HG03378 (cell line): Measurements from ENCODE around the gene ADORA3.

Source experiments
- ATAC-seq: cut with Tn5 transposase; IDR thresholded peaks from one replicate; pipeline ENCODE4 v1.9.1; 2021; ENCODE audit warnings: mild to moderate bottlenecking, moderate library complexity; ENCODE audit not compliant: unreplicated experiment

The ADORA3 gene

GRCh38 chr1:111476214-111476613, 27.2 kb downstream of the ADORA3 start:
- ATAC-seq: no peak

DNA sequence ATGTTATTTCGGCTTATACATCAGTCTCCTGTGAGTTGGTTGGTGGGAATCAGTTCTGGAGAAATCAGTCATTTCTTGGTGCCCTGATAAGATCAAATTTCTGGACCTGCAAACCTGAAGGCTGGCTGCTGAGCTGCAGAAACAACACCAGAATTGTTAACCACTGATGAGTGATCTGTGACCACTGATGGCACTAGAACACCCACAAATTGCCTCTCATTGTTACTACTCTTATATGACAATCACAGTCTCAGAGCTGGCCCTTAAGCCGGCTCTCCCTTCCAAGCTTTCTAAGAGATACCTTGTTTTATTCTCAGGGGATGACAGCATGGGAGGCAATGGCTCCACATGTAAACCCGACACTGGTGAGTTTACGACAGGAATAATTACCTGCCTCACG, 27.7 kb downstream of the ADORA3 start:
- ATAC-seq: no peak

- no peak for ATAC-seq
These were observed 28.9 kb downstream of the ADORA3 start for GRCh38 chr1:111474521-111474920.

DNA sequence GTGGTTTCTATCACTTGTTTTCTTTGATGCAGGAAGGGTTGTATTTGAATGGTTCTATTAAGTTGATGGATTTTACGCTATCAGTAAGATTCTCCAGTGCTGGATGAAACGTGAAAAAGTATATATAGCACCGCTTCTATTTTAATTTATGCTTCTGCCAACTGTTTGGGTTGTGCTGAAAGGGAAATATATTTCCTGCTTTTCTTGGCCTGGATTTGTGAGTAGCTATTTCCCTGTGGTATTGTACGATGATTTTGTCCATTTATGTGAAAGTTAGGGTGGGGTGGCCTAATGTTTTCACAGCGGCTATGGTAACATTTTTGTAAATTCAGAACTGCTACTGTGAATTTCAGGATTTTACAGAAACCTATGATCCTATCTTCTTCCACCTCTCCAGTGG, 29.3 kb downstream of the ADORA3 start:
- ATAC-seq: no peak

- ATAC-seq: no peak
These were observed 31.9 kb downstream of the ADORA3 start for GRCh38 chr1:111471538-111471937.

DNA sequence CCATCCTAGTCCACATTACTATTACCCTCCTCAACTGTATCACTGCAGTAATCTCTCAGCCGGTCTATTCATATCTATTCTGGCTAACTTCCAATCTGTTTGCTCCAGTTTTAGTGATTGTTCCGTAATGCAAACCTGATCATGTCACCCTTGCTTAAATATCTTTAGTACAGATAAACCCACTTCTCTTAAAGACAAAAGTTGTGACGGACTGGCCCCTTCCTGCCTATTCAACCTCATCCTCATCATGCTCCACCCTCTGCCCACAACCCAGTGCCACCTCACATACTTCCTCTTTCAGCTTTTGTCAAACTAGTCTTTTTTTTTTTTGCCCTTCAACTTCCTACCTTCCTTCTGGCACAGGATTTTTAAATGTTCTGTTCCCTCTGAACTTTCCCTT, 32.4 kb downstream of the ADORA3 start:
- ATAC-seq: no peak

GRCh38 chr1:111470596-111470995, 32.8 kb downstream of the ADORA3 start:
- no peak for ATAC-seq

- no peak for ATAC-seq
These were observed 33.9 kb downstream of the ADORA3 start for GRCh38 chr1:111469539-111469938.

- ATAC-seq: no peak
These were observed 34.7 kb downstream of the ADORA3 start for GRCh38 chr1:111468717-111469100.

DNA sequence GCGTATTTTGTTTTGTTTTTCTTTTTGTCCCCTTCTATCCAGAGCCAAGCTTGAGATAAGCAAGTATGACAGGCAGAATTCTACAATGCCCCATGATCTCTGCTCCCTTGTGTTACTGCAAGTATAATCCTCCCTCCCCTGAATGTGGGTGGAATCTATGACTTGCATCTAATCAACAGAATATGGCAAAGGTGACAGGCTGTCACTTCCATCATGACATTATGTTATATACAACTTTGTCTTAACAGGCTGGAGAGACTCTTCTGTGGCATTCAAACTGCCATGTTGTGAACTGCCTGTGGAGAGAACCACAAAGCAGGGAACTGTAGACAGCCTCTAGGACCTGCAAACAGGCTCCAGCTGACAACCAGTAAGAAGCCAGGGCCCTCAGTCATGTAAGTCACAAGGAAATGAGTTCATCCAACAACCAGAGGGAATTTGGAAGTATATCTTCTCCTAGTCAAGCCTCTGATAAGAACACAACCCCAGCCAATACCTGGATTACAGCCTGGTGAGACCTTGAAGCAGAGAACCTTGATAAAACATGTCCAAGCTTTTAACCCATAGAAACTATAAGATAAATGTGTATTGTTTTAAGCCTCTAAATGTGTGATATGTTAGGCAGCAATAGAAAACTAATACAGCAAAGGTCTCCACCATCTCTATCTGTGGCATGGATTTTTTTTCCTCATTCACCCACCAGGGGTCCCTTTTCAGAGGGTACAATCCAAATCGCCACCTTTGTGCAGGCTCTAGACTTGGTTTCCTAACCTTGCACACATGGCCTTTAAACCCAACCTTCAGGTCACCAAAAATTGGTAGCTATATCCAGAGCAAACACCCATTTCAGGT, 35.3 kb downstream of the ADORA3 start:
- ATAC-seq: no peak

DNA sequence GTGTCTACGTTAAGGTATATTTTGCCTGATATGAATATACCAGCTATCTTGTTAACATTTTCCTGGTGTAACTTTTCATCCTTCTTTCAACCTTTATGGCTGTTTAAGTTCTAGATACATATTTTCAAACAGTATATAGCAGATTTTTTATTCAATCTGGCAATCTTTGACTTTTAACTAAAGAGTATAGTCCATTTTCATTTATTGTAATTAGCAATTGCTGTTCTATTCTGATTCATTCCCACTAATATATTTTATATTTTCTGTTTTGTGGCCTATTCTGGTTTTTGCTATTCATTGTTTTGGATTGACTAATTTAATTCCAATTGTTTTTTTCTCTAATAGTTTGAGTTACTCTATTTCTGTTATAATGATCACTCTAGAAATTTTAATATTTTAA, 37.0 kb downstream of the ADORA3 start:
- no peak for ATAC-seq

- no peak for ATAC-seq
These were observed 37.7 kb downstream of the ADORA3 start for GRCh38 chr1:111465754-111466153.

GRCh38 chr1:111463029-111463683, 40.3 kb downstream of the ADORA3 start:
- no peak for ATAC-seq

GRCh38 chr1:111462370-111463028, 40.9 kb downstream of the ADORA3 start:
- ATAC-seq: no peak

- no peak for ATAC-seq
These were observed 41.7 kb downstream of the ADORA3 start for GRCh38 chr1:111461765-111462164.

- no peak for ATAC-seq
These were observed 47.8 kb downstream of the ADORA3 start for GRCh38 chr1:111455642-111456031.

DNA sequence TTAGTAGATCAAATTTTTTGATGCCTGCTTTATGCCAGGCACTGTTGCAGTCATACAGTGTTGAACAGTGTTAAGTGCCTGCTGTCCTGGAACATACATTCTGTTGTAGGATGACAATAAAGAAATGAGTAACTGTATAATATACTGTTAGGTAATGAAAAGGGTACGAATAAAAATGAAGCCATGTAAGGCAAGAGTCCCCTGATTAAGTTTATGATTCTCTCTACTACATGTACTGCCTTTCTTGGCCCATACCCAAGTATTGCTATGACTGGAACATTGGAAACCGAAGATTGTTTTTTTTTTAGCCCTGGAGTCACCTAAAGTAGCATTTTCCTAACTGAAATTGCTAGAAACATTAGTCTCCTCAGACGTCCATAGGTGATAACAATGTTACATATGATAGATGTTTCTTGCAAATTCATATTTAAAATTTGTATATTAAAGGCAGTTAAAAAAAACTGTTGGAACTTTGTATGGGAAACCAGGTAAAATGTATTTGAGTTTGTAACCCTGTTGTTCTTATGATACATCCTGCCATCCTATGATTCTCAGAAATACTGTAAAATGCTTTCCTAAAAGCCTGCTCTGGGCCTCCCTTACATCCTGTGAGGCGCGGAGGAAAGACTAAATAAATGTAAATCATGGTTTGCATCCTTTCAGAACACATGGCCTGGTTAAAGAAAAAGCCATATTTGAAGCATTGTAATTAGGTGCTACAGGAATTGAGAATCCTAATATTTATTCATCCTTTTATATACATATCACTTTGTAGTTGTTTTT, 48.4 kb downstream of the ADORA3 start:
- ATAC-seq: no peak

DNA sequence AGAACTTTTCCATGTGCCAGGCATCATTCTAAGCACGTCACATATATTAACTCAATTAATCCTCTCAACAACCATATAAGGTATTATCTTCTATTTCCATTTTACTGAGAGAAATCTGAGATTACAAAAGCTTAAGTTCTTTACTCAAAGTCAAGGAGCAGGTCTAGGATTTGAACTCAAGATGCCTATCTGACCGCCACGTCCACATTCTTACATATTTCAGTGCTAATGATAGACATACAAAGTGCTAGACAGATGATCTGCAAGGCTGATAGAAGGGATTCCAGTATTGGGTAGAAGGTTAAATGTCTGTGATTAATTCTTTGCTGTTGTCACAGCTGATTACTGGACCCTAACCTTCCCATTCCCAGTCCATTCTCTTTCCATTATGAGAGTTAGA, 49.7 kb downstream of the ADORA3 start:
- no peak for ATAC-seq

DNA sequence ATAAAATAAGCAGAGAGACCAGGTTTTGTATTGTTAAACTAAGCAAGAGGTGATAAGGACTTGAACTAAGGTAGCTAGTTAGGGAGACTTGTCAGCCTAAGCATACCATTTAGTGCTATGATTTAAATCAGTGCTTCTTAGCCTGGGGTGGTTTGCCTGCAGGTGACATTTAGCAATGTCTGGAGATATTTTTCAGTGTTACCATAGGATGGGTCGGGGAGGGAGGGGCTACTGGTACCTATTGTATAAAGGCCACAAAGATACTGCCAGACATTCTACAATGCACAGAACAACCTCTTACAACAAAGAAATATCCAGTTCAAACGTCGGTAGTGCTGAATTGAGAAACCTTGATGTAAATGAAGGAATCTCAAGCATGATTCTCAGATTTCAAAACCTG, 50.9 kb downstream of the ADORA3 start:
- ATAC-seq: no peak

GRCh38 chr1:111450185-111450584, 53.2 kb downstream of the ADORA3 start:
- no peak for ATAC-seq

DNA sequence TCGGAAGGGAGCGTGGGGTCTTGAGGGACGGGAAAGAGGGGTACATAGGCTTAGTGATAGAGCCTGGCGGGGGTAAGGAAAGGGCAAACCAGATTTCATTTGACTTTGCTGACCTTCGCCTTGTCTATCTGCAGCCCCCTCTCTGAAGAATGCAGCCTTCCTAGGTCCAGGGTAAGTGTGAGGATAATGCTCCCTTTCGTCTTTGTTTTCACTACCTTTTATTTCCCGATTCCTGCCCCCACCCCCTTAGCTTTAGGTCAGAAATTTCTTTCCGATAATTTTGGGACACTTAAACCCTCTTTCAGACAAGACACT, 53.8 kb downstream of the ADORA3 start:
- no peak for ATAC-seq
